Activated CD4-positive, alpha-beta memory T cell treated with anti-CD3 and anti-CD28 coated beads, Interleukin-2, amount 10 ng/mL, durations not matched to agents 7 days and 5 days (primary cell): ENCODE data around the gene EXOG. TPM values are rescaled to one million over a fixed set of nuclear protein-coding genes. Genes with fewer than 3 reads are reported as not detected.

Source experiments
- CTCF ChIA-PET: fragments of 350-600 bp; sonication (Branson Sonifier 250); formaldehyde crosslinking; loops from one replicate; lab custom pipeline; 2021; ENCODE audit warnings: antibody characterized with exemption, inconsistent platforms; lab: Charles Lee
- POLR2A ChIA-PET: fragments of 350-600 bp; sonication (Branson Sonifier 250); formaldehyde crosslinking; loops from one replicate; lab custom pipeline; 2021; ENCODE audit warnings: antibody characterized with exemption; lab: Charles Lee
- DNase-seq: peaks from one replicate; pipeline ENCODE4 v3.0.0-alpha.2; 2020
- H3K27ac Mint-ChIP-seq: one replicate; pipeline ENCODE4 v1.8.0; 2021; ENCODE audit warnings: mild to moderate bottlenecking, mixed read lengths
- H3K27me3 Mint-ChIP-seq: one replicate; pipeline ENCODE4 v1.8.0; 2021; ENCODE audit warnings: mixed read lengths
- H3K36me3 Mint-ChIP-seq: one replicate; pipeline ENCODE4 v1.8.0; 2021; ENCODE audit warnings: low read depth, mixed read lengths
- H3K4me1 Mint-ChIP-seq: one replicate; pipeline ENCODE4 v1.8.0; 2021; ENCODE audit warnings: mixed read lengths
- H3K4me3 Mint-ChIP-seq: one replicate; pipeline ENCODE4 v1.8.0; 2021; ENCODE audit warnings: mild to moderate bottlenecking, mixed read lengths
- H3K9me3 Mint-ChIP-seq: one replicate; pipeline ENCODE4 v1.8.0; 2021; ENCODE audit warnings: mixed read lengths
- total RNA-seq, 2 experiments: library from RNA; stranded (reverse); gene quantifications; one replicate each; pipeline ENCODE4 v1.2.3, GENCODE V29; 2021

EXOG gene
- total RNA-seq, 2 experiments from 2014 or later, result 17.8 to 19.0 TPM

DNA sequence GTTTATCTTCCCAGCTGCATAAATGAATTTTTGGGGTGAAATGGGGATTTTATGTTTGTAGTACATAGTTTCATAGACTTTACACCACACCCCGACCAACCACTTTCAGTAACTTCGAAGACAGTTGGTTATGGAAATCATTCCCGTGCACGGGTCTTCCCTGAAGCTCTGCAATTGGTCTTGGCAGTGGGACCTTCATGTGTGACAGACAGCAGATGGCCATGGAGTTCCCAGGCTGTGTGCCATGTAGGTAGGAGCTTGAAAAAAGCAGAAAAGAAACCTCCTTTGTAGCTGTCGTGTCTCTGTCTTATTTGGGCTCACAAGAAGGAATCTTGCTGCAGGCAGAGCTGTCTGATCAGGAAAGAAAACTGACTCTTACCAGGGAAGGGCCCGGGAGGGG is 25.9 kb downstream of the EXOG start:
- no peaks in the 10 kb centered on the region for H3K9me3 Mint-ChIP-seq
- POLR2A ChIA-PET, result interaction anchor here (0.6 to 1.2 kb wide), 2 partner anchors 8 to 9 kb away, joined by 3 read pairs; no protein-coding TSS in a partner anchor
- peaks cover 44% of the 10 kb centered on the region for H3K36me3 Mint-ChIP-seq
- CTCF ChIA-PET, result interaction anchor here (1.0 to 5.3 kb wide), 30 partner anchors 8 to 801 kb away, joined by 3 to 52 read pairs (median 7); partner anchors contain the start of genes DLEC1 and EXOG
- no peaks in the 10 kb centered on the region for H3K27me3 Mint-ChIP-seq
- DNase-seq, result no peak
- H3K4me3 Mint-ChIP-seq, result no peak overlapping the region
- H3K4me1 Mint-ChIP-seq, result peaks cover 26% of the 10 kb centered on the region
- no peak overlapping the region for H3K27ac Mint-ChIP-seq

DNA sequence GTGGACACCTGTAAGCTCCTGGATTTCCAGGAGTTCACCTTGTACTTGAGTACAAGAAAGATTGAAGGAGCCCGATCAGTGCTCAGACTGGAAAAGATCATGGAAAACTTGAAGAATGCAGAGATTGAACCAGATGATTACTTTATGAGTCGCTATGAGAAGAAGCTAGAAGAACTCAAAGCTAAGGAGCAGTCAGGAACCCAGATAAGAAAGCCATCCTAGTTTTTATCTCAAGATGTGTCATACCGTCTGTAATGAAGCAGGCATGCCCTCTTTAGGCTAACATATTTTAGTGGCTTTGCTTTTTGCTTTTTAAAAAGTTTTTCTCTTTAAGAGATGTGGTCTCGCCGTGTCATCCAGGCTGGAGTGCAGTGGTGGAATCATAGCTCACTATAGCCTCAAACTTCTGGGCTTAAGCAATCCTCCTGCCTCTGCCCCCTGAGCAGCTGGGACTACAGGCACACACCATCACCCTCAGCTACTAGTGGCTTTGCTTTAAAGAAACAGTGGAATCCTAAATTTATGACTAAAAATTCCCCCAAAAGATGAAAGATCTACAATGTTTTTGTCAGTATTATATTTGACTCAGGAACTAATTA is 28.1 kb downstream of the EXOG start:
- H3K9me3 Mint-ChIP-seq, result no peaks in the 10 kb centered on the region
- no peaks in the 10 kb centered on the region for H3K27me3 Mint-ChIP-seq
- POLR2A ChIA-PET, result no interaction called here
- H3K27ac Mint-ChIP-seq, result no peak overlapping the region
- DNase-seq, result no peak
- H3K36me3 Mint-ChIP-seq, result peaks cover 39% of the 10 kb centered on the region
- CTCF ChIA-PET, result interaction anchor here (1.6 to 5.3 kb wide), 4 partner anchors 122 to 476 kb away, joined by 5 to 52 read pairs (median 6); no protein-coding TSS in a partner anchor
- no peak overlapping the region for H3K4me3 Mint-ChIP-seq
- peaks cover 19% of the 10 kb centered on the region for H3K4me1 Mint-ChIP-seq

DNA sequence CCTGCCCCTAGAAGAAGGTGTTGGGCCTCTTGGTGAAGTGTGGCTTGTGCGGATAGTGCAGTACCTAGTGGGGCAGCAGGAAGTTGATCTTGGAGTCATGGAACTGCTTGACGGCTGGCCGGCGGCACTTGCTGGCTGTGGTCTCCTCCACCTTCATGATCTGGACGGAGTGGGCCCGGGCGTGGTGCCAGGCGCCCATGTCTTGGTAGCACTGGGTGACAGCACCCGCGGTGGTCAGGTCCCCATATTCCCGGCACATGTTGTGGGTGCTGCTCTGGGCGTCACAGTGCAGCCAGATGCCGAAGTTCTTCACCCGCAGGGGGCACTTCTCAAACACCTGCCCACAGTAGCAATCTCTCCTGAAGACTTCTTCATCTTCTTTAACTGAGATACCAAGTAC is 30.7 kb downstream of the EXOG start:
- H3K27ac Mint-ChIP-seq, result no peak overlapping the region
- no peak for DNase-seq
- H3K4me3 Mint-ChIP-seq, result no peak overlapping the region
- H3K27me3 Mint-ChIP-seq, result no peaks in the 10 kb centered on the region
- ChIA-PET POLR2A (no interaction called here), CTCF (no interaction called here)
- peaks cover 36% of the 10 kb centered on the region for H3K36me3 Mint-ChIP-seq
- no peaks in the 10 kb centered on the region for H3K4me1 Mint-ChIP-seq
- no peaks in the 10 kb centered on the region for H3K9me3 Mint-ChIP-seq

DNA sequence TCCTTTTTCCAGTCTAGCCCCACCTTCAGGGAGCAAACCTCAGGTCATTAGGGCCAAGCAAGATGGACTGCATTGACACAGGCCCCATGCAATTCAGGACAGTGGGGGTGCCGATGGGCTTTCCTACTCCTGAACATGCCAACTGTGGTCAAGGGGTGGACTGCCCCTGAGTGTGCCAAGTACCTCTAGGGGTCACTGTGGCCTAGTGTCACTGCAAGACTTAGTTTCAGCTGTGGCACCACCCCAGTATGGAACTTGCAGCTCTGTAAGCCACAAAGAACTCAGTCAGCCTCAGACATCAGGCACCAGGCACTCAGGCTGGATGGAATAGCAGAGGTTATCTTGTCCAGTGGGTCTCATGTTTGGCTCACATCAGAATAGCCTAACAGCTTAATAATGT is 32.3 kb downstream of the EXOG start:
- peaks cover 36% of the 10 kb centered on the region for H3K36me3 Mint-ChIP-seq
- no peak overlapping the region for H3K27ac Mint-ChIP-seq
- H3K4me1 Mint-ChIP-seq, result no peaks in the 10 kb centered on the region
- H3K4me3 Mint-ChIP-seq, result no peak overlapping the region
- ChIA-PET POLR2A (no interaction called here), CTCF (interaction anchor here (2.2 kb wide), 1 partner anchor 123 kb away, joined by 6 read pairs; no protein-coding TSS in a partner anchor)
- no peak for DNase-seq
- H3K27me3 Mint-ChIP-seq, result no peaks in the 10 kb centered on the region
- H3K9me3 Mint-ChIP-seq, result no peaks in the 10 kb centered on the region

DNA sequence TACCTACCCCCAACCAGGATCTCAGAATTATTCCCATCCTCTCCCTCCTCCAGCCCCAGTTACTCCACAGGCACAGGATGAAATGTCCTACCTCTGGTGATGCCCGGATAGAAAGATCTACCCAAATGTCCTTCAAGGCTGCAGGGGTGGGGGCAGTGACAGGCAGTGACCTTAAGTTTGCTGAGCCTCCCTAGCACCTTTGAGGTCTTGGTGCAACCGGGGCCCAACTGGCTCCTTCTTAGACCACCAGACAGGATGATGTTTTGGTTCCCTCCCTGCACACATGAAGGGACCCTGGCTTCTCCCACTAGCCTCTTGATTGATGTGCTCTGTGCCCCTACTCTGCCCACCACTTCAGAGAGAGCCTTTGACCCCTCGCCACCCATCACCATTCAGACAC is 36.4 kb downstream of the EXOG start:
- H3K36me3 Mint-ChIP-seq, result peaks cover 2% of the 10 kb centered on the region
- no peaks in the 10 kb centered on the region for H3K27me3 Mint-ChIP-seq
- ChIA-PET POLR2A (no interaction called here), CTCF (interaction anchor here (1.3 kb wide), 1 partner anchor 11 kb away, joined by 3 read pairs; no protein-coding TSS in a partner anchor)
- no peak overlapping the region for H3K27ac Mint-ChIP-seq
- H3K4me3 Mint-ChIP-seq, result no peak overlapping the region
- no peaks in the 10 kb centered on the region for H3K4me1 Mint-ChIP-seq
- no peaks in the 10 kb centered on the region for H3K9me3 Mint-ChIP-seq
- DNase-seq, result no peak

DNA sequence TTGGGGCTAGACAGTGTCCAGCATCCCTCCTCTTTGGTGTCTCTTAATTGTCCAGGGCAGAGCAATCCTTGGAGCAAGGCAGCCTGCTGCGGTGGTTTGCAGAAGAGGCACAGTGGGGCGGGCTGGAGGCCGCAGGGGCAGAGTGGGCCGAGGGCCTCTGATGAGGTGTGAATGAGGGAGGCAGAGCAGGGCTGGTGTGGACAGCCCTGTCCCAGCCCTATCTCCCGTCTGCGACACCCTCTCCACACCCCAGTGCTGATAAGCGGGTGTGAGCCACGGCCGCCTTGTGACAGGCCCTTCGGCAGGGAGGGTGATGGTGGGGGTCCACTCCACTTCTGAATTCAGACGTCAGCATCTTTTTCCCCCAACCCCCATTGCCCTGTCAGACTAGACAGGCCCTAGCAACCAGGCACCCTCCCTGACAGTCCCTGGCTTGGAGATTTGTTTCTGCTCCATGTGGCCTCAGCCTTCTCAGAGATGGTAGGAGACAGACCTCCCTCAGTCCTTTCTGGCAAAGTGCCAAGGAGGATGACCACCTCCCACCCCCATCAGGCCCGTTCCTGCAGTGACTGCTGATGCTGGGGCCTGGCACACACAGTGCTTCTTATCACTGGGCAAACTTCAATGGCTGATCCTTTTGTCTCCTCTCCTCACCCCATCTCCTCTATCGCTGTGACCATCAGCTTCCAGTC is 37.3 kb downstream of the EXOG start:
- Mint-ChIP-seq H3K4me3 (no peak overlapping the region), H3K4me1 (no peaks in the 10 kb centered on the region), H3K27ac (no peak overlapping the region), H3K36me3 (no peaks in the 10 kb centered on the region), H3K9me3 (no peaks in the 10 kb centered on the region), H3K27me3 (no peaks in the 10 kb centered on the region)
- DNase-seq, result peak; percentile 9
- CTCF ChIA-PET, result interaction anchor here (1.3 kb wide), 1 partner anchor 12 kb away, joined by 3 read pairs; no protein-coding TSS in a partner anchor
- POLR2A ChIA-PET, result no interaction called here

DNA sequence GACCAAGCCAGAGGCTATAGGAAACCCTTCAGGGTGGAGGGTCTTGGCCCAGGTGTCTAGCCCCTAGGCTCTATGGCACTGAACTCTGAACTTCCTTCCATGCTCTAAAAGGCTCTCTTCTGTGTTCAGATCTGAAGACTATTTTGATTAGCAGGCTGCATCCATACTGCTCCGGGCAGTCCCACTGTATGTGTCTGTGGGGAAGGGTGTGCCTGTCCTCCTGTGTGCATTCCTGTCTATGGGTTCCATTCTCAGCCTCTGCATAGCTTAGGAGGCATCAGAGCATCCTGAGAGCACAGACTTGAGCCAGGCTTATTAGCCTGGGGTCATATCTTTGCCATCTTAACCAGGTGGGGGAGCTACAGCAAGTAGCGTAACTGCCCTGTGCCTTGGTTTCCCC is 38.0 kb downstream of the EXOG start:
- H3K36me3 Mint-ChIP-seq, result no peaks in the 10 kb centered on the region

DNA sequence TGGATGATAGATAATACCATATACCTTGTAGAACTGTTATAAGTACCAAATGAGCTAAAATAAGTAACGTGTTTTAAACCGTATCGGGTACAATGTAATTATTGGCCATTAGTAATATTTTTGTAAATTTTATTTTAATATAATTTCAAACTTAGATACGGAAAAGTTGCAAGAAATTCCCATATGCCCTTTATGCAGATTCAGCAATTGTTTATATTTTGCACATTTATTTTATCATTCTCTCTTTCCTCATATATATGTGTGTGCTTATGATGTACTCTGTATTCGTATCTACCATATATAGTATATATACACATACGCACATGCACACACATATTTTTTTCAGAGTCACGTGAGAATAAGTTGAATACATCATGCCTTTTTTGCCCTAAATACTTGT is 38.5 kb downstream of the EXOG start:
- Mint-ChIP-seq H3K9me3 (no peaks in the 10 kb centered on the region), H3K4me3 (no peak overlapping the region), H3K27me3 (no peaks in the 10 kb centered on the region), H3K27ac (no peak overlapping the region), H3K36me3 (no peaks in the 10 kb centered on the region), H3K4me1 (no peaks in the 10 kb centered on the region)
- ChIA-PET POLR2A (no interaction called here), CTCF (interaction anchor here (1.7 kb wide), 1 partner anchor 13 kb away, joined by 7 read pairs; no protein-coding TSS in a partner anchor)
- no peak for DNase-seq

More for the DNA sequence above, 38.0 kb downstream of the EXOG start:
- ChIA-PET CTCF (interaction anchor here (1.7 kb wide), 1 partner anchor 13 kb away, joined by 7 read pairs; no protein-coding TSS in a partner anchor), POLR2A (no interaction called here)
- H3K27ac Mint-ChIP-seq, result no peak overlapping the region
- H3K4me3 Mint-ChIP-seq, result no peak overlapping the region
- DNase-seq, result no peak
- no peaks in the 10 kb centered on the region for H3K9me3 Mint-ChIP-seq
- no peaks in the 10 kb centered on the region for H3K4me1 Mint-ChIP-seq
- no peaks in the 10 kb centered on the region for H3K27me3 Mint-ChIP-seq

DNA sequence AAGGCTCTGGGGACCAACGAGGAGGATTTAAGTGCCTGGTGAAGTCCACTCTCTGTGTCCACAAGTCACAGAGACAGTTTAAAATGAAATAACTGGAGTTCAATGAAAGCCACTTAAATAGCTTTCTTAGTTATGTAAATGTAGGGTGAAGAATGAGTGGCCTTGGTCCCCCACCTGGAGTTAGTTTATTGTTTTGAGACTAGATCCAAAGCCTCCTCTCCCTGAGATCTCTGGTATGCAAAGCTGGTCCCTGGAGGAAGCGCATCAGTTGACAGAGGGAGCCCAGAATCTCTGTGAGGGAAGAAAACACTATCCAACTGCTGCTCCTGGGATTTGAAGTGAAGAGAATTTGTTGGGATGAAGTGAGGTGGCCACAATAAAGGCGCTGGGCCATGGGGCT is 40.5 kb downstream of the EXOG start:
- Mint-ChIP-seq H3K4me3 (no peak overlapping the region), H3K27ac (no peak overlapping the region), H3K4me1 (no peaks in the 10 kb centered on the region), H3K36me3 (no peaks in the 10 kb centered on the region), H3K9me3 (no peaks in the 10 kb centered on the region), H3K27me3 (no peaks in the 10 kb centered on the region)
- CTCF ChIA-PET, result no interaction called here
- POLR2A ChIA-PET, result no interaction called here
- no peak for DNase-seq

DNA sequence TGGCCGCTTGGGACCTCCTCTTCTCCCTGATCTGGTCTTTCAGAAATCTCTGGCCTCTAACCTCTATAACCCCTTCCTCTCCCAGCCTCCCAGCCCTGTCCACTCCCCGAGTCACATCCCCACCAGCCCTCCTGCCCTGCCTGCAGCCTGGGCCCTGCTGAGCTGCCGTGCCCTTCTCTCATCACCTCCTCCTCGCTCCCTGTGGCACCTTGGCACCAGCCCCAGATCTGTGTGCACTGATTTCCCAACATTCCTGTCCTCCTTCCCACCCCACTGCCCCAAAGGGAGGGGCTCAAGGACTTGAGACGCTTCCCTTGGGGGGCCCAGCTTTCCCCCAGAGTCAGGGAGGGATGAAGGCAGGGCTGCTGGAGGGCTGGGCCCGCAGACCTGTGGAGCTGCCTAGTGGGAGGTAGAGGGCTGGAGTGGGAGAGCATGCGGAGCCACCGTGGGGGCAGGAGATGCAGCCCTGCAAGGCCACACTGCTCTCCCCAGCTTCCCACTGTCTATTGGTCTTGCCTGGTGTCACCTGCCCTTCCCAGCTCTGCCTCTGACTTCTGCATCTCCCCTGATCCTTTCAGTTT is 42.7 kb downstream of the EXOG start:
- H3K27me3 Mint-ChIP-seq, result no peaks in the 10 kb centered on the region
- POLR2A ChIA-PET, result no interaction called here
- no peaks in the 10 kb centered on the region for H3K36me3 Mint-ChIP-seq

DNA sequence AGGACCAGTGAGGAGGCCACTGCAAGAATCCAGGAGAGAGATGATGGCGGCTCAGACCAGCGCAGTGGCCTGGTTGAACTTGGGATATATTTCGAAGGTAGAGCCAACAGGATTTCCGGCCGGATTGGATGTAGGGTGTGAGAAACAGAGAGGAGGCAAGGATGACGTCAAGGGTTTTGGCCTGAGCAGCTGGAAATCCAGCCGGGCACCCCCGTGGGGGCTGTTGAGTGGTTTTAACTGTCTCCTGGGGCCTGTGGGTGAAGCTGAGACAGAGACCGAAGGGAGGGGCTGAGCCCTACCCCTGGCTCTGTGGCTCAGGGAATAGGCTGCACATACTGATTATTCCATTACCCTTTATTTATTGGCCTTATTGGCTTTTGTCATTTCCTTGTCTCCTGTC is 45.7 kb downstream of the EXOG start:
- Mint-ChIP-seq H3K4me3 (no peak overlapping the region), H3K36me3 (no peaks in the 10 kb centered on the region), H3K4me1 (no peaks in the 10 kb centered on the region), H3K9me3 (no peaks in the 10 kb centered on the region), H3K27me3 (peaks cover 2% of the 10 kb centered on the region), H3K27ac (no peak overlapping the region)
- POLR2A ChIA-PET, result no interaction called here
- no peak for DNase-seq
- CTCF ChIA-PET, result interaction anchor here (1.1 kb wide), 1 partner anchor 115 kb away, joined by 3 read pairs; no protein-coding TSS in a partner anchor

More for the DNA sequence above, 42.7 kb downstream of the EXOG start:
- CTCF ChIA-PET, result no interaction called here
- DNase-seq, result no peak
- Mint-ChIP-seq H3K4me3 (no peak overlapping the region), H3K27ac (no peak overlapping the region), H3K9me3 (no peaks in the 10 kb centered on the region), H3K4me1 (no peaks in the 10 kb centered on the region)

DNA sequence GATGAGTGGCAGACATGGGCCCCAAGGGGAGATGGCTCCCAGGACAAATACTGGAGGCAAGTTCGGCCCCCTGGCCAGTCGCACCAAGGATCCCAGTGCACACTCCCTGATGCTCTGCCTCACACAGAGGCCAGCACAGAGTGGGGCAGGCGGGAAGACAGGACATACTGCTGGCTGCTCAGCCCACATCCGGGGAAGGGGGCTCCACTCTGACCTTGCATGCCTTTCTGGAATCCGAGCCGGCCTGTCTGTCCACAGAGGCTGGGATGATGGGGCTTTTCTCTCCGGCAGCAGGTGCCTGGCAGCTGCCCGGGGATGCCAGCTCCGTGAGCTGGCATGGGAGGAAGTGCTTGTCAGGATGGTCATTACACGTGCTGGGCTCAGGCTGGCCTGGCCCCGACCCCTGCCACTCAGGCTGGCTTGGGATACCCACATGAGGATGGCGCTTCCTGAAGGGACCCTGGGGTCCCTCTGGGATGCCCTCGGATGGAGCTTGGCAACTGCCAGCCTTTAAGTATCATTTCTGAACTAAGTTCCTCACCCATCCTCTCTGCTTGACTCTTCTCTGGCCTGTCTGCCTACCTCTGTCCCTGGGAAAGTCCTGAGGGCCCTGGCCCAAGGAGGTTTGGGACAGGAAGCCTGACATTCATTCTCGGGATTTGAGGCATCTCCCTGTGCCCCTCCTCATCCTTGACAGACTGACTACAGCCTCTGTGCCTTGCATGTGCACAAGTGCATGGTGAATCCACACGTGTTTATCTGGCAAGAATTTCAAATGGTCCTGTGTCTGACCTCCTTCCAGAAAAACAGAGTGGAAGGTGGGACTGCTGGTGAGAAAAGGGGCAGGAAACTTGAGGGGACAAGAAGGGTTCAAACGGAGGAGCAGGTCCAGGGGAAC is 46.5 kb downstream of the EXOG start:
- Mint-ChIP-seq H3K36me3 (no peaks in the 10 kb centered on the region), H3K9me3 (no peaks in the 10 kb centered on the region), H3K27me3 (peaks cover 2% of the 10 kb centered on the region), H3K4me1 (no peaks in the 10 kb centered on the region), H3K4me3 (no peak overlapping the region), H3K27ac (no peak overlapping the region)
- POLR2A ChIA-PET, result no interaction called here
- CTCF ChIA-PET, result no interaction called here
- no peak for DNase-seq
